Osteocyte (in vitro differentiated cells): ENCODE measurements around the gene TOM1L2. TPM values are rescaled to one million over a fixed set of nuclear protein-coding genes. Genes with fewer than 3 reads are reported as not detected.

ENCODE experiments used
- DNase-seq: peaks from one replicate; pipeline ENCODE4 v3.0.0; 2021; ENCODE audit warnings: mixed read lengths; ENCODE audit not compliant: unreplicated experiment; ENCODE audit errors: extremely low spot score
- H3K27ac Mint-ChIP-seq: one replicate; pipeline ENCODE4 v1.8.0; 2021; ENCODE audit warnings: mild to moderate bottlenecking, mixed read lengths; ENCODE audit not compliant: unreplicated experiment
- H3K27me3 Mint-ChIP-seq: one replicate; pipeline ENCODE4 v1.8.0; 2021; ENCODE audit warnings: mixed read lengths; ENCODE audit not compliant: unreplicated experiment
- H3K36me3 Mint-ChIP-seq: one replicate; pipeline ENCODE4 v1.8.0; 2021; ENCODE audit warnings: mixed read lengths; ENCODE audit not compliant: unreplicated experiment
- H3K4me1 Mint-ChIP-seq: one replicate; pipeline ENCODE4 v1.8.0; 2021; ENCODE audit warnings: mixed read lengths; ENCODE audit not compliant: unreplicated experiment
- H3K4me3 Mint-ChIP-seq: one replicate; pipeline ENCODE4 v1.8.0; 2021; ENCODE audit warnings: mild to moderate bottlenecking, moderate library complexity, mixed read lengths; ENCODE audit not compliant: unreplicated experiment
- H3K9me3 Mint-ChIP-seq: one replicate; pipeline ENCODE4 v1.8.0; 2021; ENCODE audit warnings: mixed read lengths; ENCODE audit not compliant: unreplicated experiment
- CTCF ChIP-seq: fragments of 200-600 bp; sonication (generic); IDR thresholded peaks from 2 replicates; pipeline ENCODE4 v1.5.0; 2021; ENCODE audit warnings: antibody characterized with exemption, mild to moderate bottlenecking, moderate library complexity
- total RNA-seq: library from RNA; stranded (reverse); gene quantifications from 2 replicates; pipeline ENCODE4 v1.2.1, GENCODE V29; 2021

Gene TOM1L2
- total RNA-seq, 1 donor from 2014 or later, result 69.7 TPM

GRCh38 chr17:17831208-17832031, 140.8 kb downstream of the TOM1L2 start:
- Mint-ChIP-seq H3K9me3 (no peaks in the 10 kb centered on the region), H3K36me3 (peaks cover 2% of the 10 kb centered on the region), H3K4me1 (peaks cover 49% of the 10 kb centered on the region), H3K4me3 (no peak overlapping the region), H3K27ac (no peak overlapping the region), H3K27me3 (no peaks in the 10 kb centered on the region)
- TF ChIP-seq CTCF, result no peak
- DNase-seq, result no peak

- peaks cover 50% of the 10 kb centered on the region for H3K4me1 Mint-ChIP-seq
- TF ChIP-seq CTCF, result no peak
- H3K27ac Mint-ChIP-seq, result no peak overlapping the region
- no peak overlapping the region for H3K4me3 Mint-ChIP-seq
- H3K9me3 Mint-ChIP-seq, result no peaks in the 10 kb centered on the region
- DNase-seq, result no peak
- H3K27me3 Mint-ChIP-seq, result no peaks in the 10 kb centered on the region
- peaks cover 2% of the 10 kb centered on the region for H3K36me3 Mint-ChIP-seq
Measured at GRCh38 chr17:17830740-17831207, 141.4 kb downstream of the TOM1L2 start.

GRCh38 chr17:17830269-17830567, 142.0 kb downstream of the TOM1L2 start:
- DNase-seq, result no peak
- TF ChIP-seq CTCF, result no peak
- Mint-ChIP-seq H3K27ac (no peak overlapping the region), H3K4me3 (no peak overlapping the region), H3K4me1 (peaks cover 50% of the 10 kb centered on the region), H3K9me3 (no peaks in the 10 kb centered on the region), H3K36me3 (peaks cover 2% of the 10 kb centered on the region), H3K27me3 (no peaks in the 10 kb centered on the region)

GRCh38 chr17:17827826-17828621, 144.2 kb downstream of the TOM1L2 start:
- Mint-ChIP-seq H3K36me3 (no peaks in the 10 kb centered on the region), H3K27me3 (no peaks in the 10 kb centered on the region), H3K27ac (no peak overlapping the region), H3K4me1 (peaks cover 50% of the 10 kb centered on the region), H3K4me3 (no peak overlapping the region), H3K9me3 (no peaks in the 10 kb centered on the region)
- no peak for TF ChIP-seq CTCF
- no peak for DNase-seq
